ENCODE results near the gene PRPF31. TPM values are rescaled to one million over a fixed set of nuclear protein-coding genes. Genes with fewer than 3 reads are reported as not detected.
"Not testable (repeated sequence)": the region's sequence is repeated elsewhere in the genome, so short reads cannot be mapped to it uniquely, and the experiment has no call there.

Gene PRPF31
- total and polyA plus RNA-seq, 2 of the 13 experiments (the other 11 are each of a cell fraction or from before 2014, with no cell fraction given) = 23.8 to 63.8 TPM

DNA sequence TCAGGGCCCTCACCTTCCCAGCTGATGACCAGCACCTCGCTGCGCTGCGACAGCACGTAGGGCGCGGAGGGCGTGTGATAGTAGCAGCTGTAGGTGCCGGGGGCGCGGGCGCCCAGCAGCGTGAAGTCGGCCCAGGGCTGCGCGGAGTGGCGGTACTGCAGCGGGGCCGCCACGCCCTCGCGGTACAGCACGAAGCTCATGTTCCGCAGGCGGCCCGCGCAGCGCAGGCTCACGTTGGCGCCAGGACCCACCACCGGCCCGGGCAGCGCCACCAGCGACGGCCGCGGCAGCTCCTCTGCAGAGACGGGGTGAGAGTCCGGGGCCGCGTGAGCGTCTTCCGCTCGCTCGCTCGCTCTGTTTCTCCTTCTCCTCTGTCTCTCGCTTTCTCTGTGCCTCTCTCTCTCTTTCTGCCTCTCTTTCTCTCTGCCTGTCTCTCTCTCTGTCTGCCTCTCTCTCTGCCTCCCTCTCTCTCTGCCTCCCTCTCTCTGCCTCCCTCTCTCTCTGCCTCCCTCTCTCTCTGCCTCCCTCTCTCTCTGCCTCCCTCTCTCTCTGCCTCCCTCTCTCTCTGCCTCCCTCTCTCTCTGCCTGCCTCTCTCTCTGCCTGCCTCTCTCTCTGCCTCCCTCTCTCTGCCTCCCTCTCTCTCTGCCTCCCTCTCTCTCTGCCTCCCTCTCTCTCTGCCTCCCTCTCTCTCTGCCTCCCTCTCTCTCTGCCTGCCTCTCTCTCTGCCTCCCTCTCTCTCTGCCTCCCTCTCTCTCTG lies 19.5 kb upstream of the PRPF31 start (continued):
- TF ChIP-seq, protein P1, sequence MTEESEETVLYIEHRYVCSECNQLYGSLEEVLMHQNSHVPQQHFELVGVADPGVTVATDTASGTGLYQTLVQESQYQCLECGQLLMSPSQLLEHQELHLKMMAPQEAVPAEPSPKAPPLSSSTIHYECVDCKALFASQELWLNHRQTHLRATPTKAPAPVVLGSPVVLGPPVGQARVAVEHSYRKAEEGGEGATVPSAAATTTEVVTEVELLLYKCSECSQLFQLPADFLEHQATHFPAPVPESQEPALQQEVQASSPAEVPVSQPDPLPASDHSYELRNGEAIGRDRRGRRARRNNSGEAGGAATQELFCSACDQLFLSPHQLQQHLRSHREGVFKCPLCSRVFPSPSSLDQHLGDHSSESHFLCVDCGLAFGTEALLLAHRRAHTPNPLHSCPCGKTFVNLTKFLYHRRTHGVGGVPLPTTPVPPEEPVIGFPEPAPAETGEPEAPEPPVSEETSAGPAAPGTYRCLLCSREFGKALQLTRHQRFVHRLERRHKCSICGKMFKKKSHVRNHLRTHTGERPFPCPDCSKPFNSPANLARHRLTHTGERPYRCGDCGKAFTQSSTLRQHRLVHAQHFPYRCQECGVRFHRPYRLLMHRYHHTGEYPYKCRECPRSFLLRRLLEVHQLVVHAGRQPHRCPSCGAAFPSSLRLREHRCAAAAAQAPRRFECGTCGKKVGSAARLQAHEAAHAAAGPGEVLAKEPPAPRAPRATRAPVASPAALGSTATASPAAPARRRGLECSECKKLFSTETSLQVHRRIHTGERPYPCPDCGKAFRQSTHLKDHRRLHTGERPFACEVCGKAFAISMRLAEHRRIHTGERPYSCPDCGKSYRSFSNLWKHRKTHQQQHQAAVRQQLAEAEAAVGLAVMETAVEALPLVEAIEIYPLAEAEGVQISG (CRISPR knock-in tag; IDR thresholded peaks at IDR 0.05) = peak; percentile 73
- TF ChIP-seq CENPT (CRISPR knock-in tag; IDR thresholded peaks at IDR 0.05; ENCODE audit: low read depth) (peak; percentile 90; the same call in 1 of the 2 replicates), ETV5 (CRISPR knock-in tag; IDR thresholded peaks at IDR 0.05; ENCODE audit: borderline replicate concordance) (0 out of 2 replicates have a peak, but pooled peaks have one; percentile 16), ZNF616 (CRISPR knock-in tag; IDR thresholded peaks at IDR 0.05; ENCODE audit: low read depth) (peak; percentile 71; the same call in 1 of the 2 replicates), ZNF263 (CRISPR knock-in tag; IDR thresholded peaks at IDR 0.05) (peak; percentile 61; the same call in 1 of the 2 replicates), SPEN (CRISPR knock-in tag; IDR thresholded peaks at IDR 0.05; ENCODE audit: low read depth) (peak; percentile 71; the same call in 1 of the 2 replicates), CHCHD3 (CRISPR knock-in tag; IDR thresholded peaks at IDR 0.05) (0 out of 2 replicates have a peak, but pooled peaks have one; percentile 54), ZSCAN9 (CRISPR knock-in tag; IDR thresholded peaks at IDR 0.05; ENCODE audit: borderline replicate concordance) (peak; percentile 22; the same call in 1 of the 2 replicates), ZNF761 (CRISPR knock-in tag; conservative IDR thresholded peaks at IDR 0.05) (peak; percentile 63; the same call in 1 of the 2 replicates)
- TF ChIP-seq, protein P2, sequence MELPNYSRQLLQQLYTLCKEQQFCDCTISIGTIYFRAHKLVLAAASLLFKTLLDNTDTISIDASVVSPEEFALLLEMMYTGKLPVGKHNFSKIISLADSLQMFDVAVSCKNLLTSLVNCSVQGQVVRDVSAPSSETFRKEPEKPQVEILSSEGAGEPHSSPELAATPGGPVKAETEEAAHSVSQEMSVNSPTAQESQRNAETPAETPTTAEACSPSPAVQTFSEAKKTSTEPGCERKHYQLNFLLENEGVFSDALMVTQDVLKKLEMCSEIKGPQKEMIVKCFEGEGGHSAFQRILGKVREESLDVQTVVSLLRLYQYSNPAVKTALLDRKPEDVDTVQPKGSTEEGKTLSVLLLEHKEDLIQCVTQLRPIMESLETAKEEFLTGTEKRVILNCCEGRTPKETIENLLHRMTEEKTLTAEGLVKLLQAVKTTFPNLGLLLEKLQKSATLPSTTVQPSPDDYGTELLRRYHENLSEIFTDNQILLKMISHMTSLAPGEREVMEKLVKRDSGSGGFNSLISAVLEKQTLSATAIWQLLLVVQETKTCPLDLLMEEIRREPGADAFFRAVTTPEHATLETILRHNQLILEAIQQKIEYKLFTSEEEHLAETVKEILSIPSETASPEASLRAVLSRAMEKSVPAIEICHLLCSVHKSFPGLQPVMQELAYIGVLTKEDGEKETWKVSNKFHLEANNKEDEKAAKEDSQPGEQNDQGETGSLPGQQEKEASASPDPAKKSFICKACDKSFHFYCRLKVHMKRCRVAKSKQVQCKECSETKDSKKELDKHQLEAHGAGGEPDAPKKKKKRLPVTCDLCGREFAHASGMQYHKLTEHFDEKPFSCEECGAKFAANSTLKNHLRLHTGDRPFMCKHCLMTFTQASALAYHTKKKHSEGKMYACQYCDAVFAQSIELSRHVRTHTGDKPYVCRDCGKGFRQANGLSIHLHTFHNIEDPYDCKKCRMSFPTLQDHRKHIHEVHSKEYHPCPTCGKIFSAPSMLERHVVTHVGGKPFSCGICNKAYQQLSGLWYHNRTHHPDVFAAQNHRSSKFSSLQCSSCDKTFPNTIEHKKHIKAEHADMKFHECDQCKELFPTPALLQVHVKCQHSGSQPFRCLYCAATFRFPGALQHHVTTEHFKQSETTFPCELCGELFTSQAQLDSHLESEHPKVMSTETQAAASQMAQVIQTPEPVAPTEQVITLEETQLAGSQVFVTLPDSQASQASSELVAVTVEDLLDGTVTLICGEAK (IDR thresholded peaks at IDR 0.05) = not testable (repeated sequence)
- TF ChIP-seq, protein P2 (CRISPR knock-in tag; IDR thresholded peaks at IDR 0.05) = peak; percentile 81; the same call in 1 of the 2 replicates
- TF ChIP-seq, protein P3, sequence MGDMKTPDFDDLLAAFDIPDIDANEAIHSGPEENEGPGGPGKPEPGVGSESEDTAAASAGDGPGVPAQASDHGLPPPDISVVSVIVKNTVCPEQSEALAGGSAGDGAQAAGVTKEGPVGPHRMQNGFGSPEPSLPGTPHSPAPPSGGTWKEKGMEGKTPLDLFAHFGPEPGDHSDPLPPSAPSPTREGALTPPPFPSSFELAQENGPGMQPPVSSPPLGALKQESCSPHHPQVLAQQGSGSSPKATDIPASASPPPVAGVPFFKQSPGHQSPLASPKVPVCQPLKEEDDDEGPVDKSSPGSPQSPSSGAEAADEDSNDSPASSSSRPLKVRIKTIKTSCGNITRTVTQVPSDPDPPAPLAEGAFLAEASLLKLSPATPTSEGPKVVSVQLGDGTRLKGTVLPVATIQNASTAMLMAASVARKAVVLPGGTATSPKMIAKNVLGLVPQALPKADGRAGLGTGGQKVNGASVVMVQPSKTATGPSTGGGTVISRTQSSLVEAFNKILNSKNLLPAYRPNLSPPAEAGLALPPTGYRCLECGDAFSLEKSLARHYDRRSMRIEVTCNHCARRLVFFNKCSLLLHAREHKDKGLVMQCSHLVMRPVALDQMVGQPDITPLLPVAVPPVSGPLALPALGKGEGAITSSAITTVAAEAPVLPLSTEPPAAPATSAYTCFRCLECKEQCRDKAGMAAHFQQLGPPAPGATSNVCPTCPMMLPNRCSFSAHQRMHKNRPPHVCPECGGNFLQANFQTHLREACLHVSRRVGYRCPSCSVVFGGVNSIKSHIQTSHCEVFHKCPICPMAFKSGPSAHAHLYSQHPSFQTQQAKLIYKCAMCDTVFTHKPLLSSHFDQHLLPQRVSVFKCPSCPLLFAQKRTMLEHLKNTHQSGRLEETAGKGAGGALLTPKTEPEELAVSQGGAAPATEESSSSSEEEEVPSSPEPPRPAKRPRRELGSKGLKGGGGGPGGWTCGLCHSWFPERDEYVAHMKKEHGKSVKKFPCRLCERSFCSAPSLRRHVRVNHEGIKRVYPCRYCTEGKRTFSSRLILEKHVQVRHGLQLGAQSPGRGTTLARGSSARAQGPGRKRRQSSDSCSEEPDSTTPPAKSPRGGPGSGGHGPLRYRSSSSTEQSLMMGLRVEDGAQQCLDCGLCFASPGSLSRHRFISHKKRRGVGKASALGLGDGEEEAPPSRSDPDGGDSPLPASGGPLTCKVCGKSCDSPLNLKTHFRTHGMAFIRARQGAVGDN (CRISPR knock-in tag; IDR thresholded peaks at IDR 0.05) = peak; percentile 96
